A204.1 (cell line): ENCODE data around the gene VPS50.

ENCODE experiments used
- FAIRE-seq: peaks from 2 replicates; lab custom pipeline; 2012; peaks lifted over from hg19 to GRCh38; lab: Jason Lieb, UNC

The VPS50 gene

GRCh38 chr7:93409324-93409723 lies 177.2 kb downstream of the VPS50 start:
- no peak for FAIRE-seq
